A673 (cell line): ENCODE measurements around the gene HAP1.

ENCODE experiments used
- EZH2 ChIP-seq: fragments of 200-600 bp; sonication (generic); IDR thresholded peaks from 2 replicates; pipeline ENCODE4 v1.6.1; 2017; ENCODE audit warnings: borderline replicate concordance, low read depth, mild to moderate bottlenecking, mixed read lengths, antibody characterized with exemption, low read length; ENCODE audit not compliant: poor library complexity, severe bottlenecking
- TF ChIP-seq, protein P1 (sequence below): fragments of 300-800, 200-600 bp; sonication (generic); conservative IDR thresholded peaks from 2 replicates; pipeline ENCODE4 v1.5.1; 2017; ENCODE audit warnings: low read depth, mild to moderate bottlenecking, antibody characterized with exemption, low read length, moderate library complexity, mixed read lengths

DNA sequence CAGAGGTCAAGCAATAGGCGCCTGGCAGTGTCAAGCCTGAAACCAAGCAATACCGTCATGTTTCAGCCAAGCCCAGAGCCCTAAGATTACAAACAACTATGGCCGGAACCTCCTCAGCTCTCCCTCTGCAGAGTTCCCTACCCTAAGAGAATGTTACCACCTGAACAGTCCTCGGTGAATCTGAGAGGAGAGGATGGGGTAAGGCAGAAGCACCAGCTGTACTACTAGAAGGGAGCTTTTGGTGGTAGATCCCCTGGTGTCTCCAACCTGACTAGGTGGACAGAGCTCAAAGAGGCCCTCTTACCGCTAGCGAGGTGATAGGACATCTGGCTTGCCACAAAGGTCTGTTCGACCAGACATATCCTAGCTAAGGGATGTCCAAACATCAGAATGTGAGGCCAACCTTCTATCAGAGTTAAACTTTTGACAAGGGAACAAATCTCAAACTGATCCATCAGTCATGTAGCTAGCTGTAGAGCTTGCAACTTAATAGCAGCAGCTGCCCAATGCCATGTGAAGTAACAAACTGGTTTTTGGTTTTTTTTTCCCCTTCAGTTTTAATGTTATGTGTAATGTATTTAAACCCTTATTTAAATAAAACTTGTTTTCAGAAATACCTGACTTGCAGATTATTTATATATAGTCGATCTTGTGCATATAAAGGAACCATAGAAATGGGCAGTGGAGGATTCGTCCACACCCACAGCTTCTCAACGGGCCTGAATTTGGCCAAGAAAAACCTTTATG lies 43.2 kb downstream of the HAP1 start:
- TF ChIP-seq, protein P1, sequence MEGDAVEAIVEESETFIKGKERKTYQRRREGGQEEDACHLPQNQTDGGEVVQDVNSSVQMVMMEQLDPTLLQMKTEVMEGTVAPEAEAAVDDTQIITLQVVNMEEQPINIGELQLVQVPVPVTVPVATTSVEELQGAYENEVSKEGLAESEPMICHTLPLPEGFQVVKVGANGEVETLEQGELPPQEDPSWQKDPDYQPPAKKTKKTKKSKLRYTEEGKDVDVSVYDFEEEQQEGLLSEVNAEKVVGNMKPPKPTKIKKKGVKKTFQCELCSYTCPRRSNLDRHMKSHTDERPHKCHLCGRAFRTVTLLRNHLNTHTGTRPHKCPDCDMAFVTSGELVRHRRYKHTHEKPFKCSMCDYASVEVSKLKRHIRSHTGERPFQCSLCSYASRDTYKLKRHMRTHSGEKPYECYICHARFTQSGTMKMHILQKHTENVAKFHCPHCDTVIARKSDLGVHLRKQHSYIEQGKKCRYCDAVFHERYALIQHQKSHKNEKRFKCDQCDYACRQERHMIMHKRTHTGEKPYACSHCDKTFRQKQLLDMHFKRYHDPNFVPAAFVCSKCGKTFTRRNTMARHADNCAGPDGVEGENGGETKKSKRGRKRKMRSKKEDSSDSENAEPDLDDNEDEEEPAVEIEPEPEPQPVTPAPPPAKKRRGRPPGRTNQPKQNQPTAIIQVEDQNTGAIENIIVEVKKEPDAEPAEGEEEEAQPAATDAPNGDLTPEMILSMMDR: no peak
- no peak for TF ChIP-seq EZH2
